PC-9 (cell line): ENCODE measurements around the gene BLM.

ENCODE experiments used
- EZH2 ChIP-seq: fragments of 200-600 bp; sonication (generic); IDR thresholded peaks from 2 replicates; pipeline ENCODE4 v1.8.0; 2017; ENCODE audit warnings: antibody characterized with exemption, low read depth
- TF ChIP-seq, protein P1 (sequence below): fragments of 200-600 bp; sonication (generic); conservative IDR thresholded peaks from 2 replicates; pipeline ENCODE4 v1.6.1; 2017; ENCODE audit warnings: mixed run types, antibody characterized with exemption, mild to moderate bottlenecking, moderate library complexity

DNA sequence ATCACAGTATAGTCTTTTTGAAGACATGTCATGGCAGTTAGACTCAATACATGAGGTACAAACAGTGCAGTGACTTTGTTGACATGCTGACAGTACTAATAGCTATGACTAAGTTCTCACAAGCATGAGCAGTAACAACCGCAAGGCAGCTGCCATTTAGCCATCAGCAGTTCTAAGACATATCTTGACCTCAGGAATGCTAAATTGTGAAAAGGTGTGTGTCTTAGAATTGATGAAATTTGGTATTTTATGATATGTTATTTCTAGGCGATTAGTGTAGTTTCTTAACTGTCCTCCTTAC is 90.6 kb downstream of the BLM start:
- TF ChIP-seq, protein P1, sequence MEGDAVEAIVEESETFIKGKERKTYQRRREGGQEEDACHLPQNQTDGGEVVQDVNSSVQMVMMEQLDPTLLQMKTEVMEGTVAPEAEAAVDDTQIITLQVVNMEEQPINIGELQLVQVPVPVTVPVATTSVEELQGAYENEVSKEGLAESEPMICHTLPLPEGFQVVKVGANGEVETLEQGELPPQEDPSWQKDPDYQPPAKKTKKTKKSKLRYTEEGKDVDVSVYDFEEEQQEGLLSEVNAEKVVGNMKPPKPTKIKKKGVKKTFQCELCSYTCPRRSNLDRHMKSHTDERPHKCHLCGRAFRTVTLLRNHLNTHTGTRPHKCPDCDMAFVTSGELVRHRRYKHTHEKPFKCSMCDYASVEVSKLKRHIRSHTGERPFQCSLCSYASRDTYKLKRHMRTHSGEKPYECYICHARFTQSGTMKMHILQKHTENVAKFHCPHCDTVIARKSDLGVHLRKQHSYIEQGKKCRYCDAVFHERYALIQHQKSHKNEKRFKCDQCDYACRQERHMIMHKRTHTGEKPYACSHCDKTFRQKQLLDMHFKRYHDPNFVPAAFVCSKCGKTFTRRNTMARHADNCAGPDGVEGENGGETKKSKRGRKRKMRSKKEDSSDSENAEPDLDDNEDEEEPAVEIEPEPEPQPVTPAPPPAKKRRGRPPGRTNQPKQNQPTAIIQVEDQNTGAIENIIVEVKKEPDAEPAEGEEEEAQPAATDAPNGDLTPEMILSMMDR = no peak
- no peak for TF ChIP-seq EZH2
